ENCODE measurements around the gene TAF11.
"Not testable (repeated sequence)": the region's sequence is repeated elsewhere in the genome, so short reads cannot be mapped to it uniquely, and the experiment has no call there.

The TAF11 gene

DNA sequence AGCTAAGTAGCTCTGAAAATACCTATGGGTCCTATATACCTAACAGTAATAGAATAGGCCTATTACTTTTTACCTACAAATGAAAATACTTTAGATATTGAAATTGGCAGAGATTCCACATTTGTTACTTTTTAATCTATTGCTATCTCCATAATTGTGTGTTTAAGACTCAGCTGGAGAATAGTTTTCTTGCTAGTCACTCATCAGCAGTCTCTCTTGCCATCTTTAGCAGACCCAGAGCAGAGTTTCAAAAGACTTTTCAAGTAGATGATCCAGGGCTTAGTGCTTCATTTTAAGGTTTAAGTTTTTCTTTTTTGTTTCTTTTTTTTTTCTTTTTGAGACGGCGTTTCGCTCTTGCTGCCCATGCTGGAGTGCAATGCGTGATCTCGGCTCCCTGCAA, 14.1 kb upstream of the TAF11 start:
- no peak for DNase-seq

DNA sequence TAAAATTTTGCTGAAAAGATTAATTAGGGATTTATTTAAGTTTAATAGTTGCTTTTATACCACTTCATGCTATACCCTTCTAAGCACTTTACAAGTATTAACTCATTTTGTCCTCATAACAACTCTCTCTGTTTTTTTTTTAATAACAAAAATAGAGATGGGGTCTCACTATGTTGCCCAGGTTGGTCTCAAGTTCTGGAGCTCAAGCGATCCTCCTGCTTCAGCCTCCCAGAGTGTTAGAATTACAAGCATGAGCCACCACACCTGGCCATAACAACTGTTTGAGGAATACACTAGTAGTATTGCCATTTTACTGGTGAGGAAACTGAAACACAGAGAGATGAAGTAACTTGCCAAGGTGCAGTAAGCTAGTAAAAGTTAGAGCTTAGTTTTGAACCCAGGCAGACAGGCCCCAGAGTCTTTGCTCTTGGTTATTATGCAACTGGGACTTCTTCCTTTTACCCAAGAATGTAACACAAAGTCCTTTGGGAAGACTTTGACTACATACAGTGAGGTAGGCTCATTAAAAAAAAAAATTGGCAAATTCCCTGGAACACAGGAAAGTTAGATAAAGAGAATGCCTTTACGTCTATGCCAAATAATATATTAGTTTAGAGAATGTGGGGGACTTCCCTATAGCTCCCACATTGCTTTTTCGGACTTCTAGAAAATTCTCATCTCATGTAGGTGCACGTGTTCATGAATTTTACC, 12.6 kb upstream of the TAF11 start:
- DNase-seq: no peak

DNA sequence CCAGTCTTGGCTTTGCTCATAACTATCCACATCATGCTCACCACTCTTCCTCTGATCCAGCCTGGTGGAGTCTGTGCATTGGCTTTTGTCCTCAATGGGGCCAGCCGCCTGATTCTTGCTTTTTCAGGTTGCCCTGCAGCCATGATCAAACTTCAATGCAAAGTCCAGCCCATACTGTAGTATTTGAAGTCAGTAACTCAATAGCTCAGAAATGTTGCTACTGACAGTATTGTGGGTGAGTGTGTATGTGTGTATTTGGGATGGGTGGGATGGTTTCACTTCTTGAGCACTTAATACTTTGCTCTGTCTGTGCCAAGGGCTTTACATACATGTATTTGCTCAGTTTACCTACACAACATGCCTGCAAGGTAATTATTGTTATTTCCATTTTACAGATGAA, 11.9 kb upstream of the TAF11 start:
- DNase-seq: not testable (repeated sequence)

GRCh38 chr6:34897716-34898115, 9.9 kb upstream of the TAF11 start:
- DNase-seq: no peak

DNA sequence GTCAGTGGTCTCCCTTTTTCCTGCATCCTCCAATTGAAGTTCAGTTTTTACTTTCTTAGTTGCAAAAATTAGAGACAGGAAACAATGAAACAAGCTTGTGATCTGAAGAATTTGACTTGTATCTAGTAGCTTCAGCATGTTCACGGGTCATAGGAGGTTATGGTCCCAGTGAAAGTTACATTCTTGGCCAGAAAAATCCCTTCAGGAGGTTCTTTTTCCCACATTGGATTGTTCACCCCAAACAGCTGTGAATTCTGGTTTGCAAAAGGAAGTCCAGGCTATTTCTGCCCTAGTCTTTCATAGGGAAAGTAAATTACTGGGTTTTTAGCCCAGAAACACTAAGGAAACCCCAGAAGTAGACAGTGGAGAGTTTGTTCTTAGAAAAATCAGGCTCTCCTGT, 9.3 kb upstream of the TAF11 start:
- no peak for DNase-seq

DNA sequence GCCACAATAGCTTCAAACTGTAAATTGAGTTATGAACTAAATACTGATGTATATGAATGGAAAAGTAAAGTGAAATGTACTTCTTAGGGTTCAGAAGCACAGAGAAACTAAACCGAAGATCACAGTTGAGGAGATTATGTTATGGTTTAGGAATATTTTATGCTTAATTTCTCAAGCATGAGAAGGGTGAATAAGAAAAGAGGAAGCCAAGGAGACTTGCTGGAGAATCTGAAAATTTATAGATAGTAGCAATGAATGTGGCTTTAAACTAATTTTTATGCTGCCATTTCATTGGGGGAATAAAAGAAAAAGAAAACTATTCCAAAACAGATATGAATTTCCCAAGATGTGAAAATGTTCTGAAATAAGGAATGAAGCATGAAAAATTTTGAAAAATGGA, 6.9 kb upstream of the TAF11 start:
- DNase-seq: no peak

DNA sequence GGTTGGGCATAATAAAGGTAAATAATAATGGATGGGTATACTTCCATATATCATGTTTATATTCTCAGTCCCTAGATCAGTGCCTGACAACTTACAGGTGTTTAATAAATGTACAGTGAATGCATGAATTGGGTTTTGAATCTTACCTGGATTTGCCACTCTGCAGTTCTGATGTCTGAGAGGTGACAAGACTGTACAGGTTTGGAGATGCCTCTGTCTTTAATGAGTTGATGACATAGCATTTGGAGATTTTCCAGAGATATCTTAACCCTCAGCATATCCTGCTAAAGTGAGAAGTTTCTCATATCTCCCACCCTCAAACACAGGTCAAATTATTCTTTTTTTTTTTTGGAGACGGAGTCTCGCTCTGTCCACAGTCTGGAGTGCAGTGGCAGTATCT, 3.5 kb upstream of the TAF11 start:
- DNase-seq: no peak

DNA sequence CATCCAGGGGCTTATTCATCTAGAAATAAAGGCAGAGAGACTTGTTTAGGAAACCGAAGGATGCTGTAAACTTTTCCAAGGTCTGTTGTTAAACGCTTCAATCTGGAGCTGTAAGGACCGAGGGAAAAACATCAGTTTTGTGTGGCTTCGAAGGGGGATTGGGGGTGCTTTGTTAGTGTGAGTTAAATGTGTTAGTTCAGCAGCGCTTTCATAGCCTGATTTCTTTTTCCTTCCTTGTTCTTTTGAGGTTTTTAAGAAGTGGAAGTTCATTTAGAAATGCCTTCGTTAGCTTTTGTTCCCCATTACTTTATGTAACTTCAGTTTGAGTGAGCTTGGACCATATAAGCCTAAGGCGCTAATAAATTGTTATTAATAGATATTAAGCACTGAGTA, 2.7 kb upstream of the TAF11 start:
- DNase-seq: no peak

- DNase-seq: peak; percentile 89
Measured at GRCh38 chr6:34888874-34889555, 1.2 kb upstream of the TAF11 start, which contains the start of gene ANKS1A. Gene ANKS1A, plus strand, starts transcription at chr6:34889255. Its CDS starts 148 bp downstream, at chr6:34889403.

DNA sequence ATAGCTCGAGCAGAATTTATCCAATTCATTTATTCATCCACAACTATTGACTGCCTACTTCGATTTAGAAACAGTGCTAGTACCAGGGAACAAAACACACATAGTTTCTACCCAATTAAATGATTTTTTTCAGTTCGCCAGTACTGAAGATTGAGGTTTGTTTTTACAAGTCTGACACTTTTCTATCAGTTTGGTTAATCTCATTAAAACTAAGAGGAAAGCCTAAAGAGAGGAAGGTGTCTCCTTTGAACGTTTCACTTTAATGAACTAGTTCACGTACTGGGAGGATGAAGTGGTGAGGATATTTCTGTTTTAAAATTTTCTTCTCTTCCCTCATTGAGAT, 643 bp upstream of the TAF11 start:
- no peak for DNase-seq

- DNase-seq: not testable (repeated sequence)
Measured at GRCh38 chr6:34885837-34886236, 2.0 kb downstream of the TAF11 start.

DNA sequence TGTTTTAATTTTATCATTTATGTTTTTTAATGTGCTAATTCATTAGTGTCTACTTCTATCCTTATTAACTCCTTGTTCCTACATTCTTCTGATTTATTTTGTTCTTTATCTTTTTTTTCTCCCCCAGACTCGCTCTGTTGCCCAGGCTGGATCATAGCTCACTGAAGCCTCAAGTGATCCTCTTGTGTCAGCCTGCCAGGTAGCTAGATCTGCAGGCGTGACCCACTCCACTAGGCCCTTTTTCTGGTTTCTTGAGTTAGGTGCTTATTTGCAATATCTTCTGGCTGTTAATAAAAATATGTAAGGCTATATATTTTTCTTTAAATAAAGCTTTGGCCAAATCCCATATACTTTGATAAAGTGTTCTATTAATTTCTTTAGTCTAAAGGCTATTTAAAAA, 2.8 kb downstream of the TAF11 start:
- no peak for DNase-seq

DNA sequence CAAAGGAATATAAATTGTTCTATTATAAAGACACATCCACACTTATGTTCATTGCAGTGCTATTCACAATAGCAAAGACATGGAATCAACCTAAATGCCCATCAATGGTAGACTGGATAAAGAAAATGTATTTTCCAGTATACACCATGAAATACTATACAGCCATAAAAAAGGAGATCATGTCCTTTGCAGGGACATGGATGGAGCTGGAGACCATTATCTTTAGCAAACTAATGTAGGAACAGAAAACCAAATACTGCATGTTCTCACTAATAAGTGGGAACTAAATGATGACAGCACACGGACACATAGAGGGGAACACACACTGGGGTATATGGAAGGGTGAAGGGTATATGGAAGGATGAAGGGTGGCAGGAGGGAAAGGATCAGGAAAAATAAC, 3.8 kb downstream of the TAF11 start:
- DNase-seq: not testable (repeated sequence)

GRCh38 chr6:34877869-34878485, 9.9 kb downstream of the TAF11 start:
- no peak for DNase-seq

DNA sequence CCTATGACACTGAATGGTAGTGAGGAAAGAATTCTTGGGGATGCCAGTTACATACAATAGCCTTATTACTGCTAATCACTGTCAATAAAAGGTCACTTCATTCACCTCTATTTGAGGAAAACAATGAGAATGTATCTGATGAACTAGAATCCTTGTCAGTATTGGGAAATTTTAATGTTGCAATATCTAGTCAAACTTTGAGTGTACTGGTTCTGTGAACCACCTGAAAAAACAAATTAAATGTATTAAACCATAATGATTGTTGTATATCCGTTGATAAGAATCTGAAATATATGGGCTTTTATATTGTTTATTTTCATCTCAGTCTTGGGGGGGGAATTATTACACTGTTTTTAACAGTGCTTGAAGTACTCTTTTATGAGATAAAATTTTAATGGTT, 10.6 kb downstream of the TAF11 start:
- DNase-seq: no peak

DNA sequence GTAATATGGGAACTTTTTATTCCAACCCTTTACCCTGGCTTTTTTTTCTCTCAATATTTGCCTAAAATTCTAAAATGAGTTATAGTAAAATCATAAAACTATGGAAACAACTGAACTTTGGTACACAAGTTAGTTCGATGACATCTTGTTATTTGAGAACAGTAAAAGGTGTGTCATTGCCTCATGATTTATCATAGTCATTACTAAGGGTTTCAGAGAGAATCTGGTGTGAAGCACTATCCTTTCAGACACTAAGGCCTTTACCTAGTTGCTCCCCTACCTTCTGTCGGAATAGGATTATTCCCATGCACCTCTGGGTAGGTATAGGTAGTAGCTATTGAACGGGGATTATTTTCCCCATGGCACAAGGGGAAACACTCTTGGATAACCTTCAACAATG, 11.4 kb downstream of the TAF11 start:
- no peak for DNase-seq

DNA sequence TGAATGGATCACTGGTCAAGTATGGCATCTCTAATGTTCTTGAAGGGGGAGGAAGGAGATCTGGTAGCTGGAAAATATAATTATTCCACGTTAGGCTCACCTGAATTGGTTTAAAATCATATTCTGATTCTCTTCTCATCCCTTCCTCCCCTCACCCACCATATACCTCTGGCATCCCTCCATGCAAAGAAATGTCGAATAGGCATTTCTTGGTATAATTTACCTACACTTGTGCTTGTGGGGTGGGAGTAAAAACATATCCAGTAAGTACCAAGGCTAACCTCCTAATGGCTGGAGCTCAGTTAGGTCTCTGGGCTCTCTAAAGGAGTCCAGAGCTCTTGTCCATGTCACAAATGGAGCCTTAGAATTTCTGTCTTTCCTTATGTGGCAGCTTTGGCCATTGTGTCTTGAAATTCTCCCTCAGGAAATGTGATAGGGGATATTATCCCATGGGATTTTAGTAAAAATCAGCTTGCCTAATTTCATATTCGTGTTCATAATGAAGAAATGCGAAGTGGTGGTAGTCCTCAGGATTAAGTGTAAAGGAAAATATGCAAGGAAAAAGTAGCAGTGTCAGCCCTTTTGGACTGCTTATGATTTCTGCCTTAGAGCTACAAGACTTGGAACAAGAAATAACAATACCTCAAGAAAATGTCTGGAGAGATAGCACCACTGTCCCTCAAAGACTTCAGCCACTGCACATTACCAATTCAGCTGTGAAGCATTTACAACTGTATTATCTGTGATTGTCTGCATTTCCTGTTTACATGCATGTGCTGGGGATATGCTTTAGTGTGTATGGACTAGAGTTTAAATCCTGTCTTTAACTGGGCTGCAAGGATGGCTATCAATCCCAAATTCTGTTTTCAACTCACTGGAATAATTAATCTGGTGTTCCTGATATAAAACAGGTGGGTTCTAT, 12.3 kb downstream of the TAF11 start:
- no peak for DNase-seq

DNA sequence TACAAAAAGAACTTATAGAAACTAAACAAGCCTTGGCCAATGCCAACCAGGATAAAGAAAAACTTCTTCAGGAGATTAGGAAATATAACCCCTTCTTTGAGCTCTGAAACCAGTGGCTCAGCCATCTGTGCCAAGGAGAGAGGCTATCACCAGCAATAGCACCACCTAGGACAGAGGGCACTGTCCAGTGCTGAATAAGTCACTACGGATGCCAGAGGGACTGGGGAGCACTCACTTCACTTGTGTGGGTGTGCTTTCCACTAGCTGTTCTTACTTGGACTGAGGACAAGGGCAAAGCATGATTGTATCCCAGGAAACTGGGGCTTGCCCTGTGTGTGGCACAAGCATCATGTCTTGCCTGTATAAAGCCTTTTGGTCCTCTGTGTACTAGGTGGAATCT, 15.5 kb downstream of the TAF11 start:
- no peak for DNase-seq

DNA sequence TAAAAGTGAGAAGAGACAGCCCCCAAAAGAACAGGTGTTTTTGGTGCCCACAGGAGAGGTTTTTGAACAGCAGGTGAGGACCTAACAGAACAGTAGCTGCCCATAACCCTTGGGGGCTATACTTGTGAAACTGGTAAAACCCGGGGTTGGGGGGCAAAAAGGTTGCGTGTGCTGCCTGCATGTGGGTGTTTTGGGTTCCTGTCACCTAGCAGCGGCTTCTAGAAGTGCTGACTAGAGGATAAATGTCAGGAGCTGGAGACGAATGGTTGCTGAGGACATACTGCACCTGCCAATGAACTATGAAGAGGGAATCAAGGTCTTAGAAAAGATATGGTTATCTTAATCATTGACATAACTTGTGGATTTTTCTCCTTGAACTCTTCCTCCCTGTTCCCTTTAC, 16.0 kb downstream of the TAF11 start:
- DNase-seq: no peak

- no peak for DNase-seq
Measured at GRCh38 chr6:34867484-34867883, 20.4 kb downstream of the TAF11 start.

- DNase-seq: no peak
Measured at GRCh38 chr6:34866509-34866908, 21.3 kb downstream of the TAF11 start.

DNA sequence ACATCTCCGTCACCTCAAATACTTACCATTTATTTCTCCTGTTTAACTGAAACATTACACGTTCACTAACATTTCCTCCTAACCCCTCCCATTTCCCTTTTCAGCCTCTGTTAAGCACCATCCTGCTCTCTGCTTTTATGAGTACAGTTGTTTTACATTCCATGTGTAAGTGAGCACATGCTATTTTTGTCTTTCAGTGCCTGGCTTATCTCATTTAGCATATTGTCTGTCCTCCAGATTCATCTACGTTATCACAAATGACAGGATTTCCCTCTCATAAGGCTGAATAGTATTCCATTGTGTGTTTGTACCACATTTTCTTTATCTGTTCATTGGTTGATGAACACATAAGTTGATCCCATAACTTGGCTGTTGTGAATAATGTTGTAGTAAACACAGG, 22.7 kb downstream of the TAF11 start:
- no peak for DNase-seq

- no peak for DNase-seq
Measured at GRCh38 chr6:34864007-34864406, 23.8 kb downstream of the TAF11 start.

Measured in NCI-H1105 (cell line).